Activated T-cell treated with anti-CD3 and anti-CD28 coated beads, Interleukin-2, amount 50 U/mL, for 72 hours (primary cell): ENCODE data around the gene CMIP. TPM values are rescaled to one million over a fixed set of nuclear protein-coding genes. Genes with fewer than 3 reads are reported as not detected.

Experiments
- ATAC-seq, 2 donors: fragments of 150-1000 bp; cut with Tn5 transposase; replicated peaks in 1 of 2; 2 replicates each; pipeline ENCODE4 v1.10.0; 2021; ENCODE audit warnings: moderate library complexity in 2 of 2, mild to moderate bottlenecking in 1 of 2
- DNase-seq, 2 donors: peaks; one replicate each; pipeline ENCODE4 v3.0.0; 2021 to 2022; ENCODE audit warnings: mixed read lengths in 1 of 2
- H3K27ac Mint-ChIP-seq: one replicate; pipeline ENCODE4 v1.8.0; 2022; ENCODE audit warnings: mild to moderate bottlenecking, moderate library complexity, mixed read lengths
- H3K27me3 Mint-ChIP-seq: one replicate; pipeline ENCODE4 v1.8.0; 2022; ENCODE audit warnings: low read depth, mixed read lengths
- H3K36me3 Mint-ChIP-seq, 2 donors: one replicate each; pipeline ENCODE4 v1.8.0; 2022; ENCODE audit warnings: mixed read lengths in 2 of 2, mild to moderate bottlenecking in 1 of 2; ENCODE audit not compliant: insufficient read depth in 2 of 2
- H3K4me1 Mint-ChIP-seq: one replicate; pipeline ENCODE4 v1.8.0; 2022; ENCODE audit warnings: low read depth, mixed read lengths
- H3K4me3 Mint-ChIP-seq, 2 donors: one replicate each; pipeline ENCODE4 v1.8.0; 2022; ENCODE audit warnings: mild to moderate bottlenecking in 2 of 2, mixed read lengths in 2 of 2, moderate library complexity in 2 of 2
- H3K9me3 Mint-ChIP-seq, 2 donors: one replicate each; pipeline ENCODE4 v1.8.0; 2022; ENCODE audit warnings: mixed read lengths in 2 of 2
- total RNA-seq, 2 donors: library from RNA; stranded (reverse); gene quantifications; one replicate each; pipeline ENCODE4 v1.2.3, GENCODE V29; 2022

Gene CMIP
- total RNA-seq, 2 donors from 2014 or later, result 53.1 to 59.0 TPM

- ATAC-seq, result no peak
- no peaks in the 10 kb centered on the region for H3K36me3 Mint-ChIP-seq
- H3K4me3 Mint-ChIP-seq, result no peak overlapping the region
- no peak for DNase-seq
- H3K27ac Mint-ChIP-seq, result no peak overlapping the region
- no peaks in the 10 kb centered on the region for H3K27me3 Mint-ChIP-seq
- H3K4me1 Mint-ChIP-seq, result peaks cover 5% of the 10 kb centered on the region
- H3K9me3 Mint-ChIP-seq, result no peaks in the 10 kb centered on the region
Measured at GRCh38 chr16:81610144-81610842, 165.7 kb downstream of the CMIP start.

GRCh38 chr16:81610936-81611335 is 166.3 kb downstream of the CMIP start:
- Mint-ChIP-seq H3K27ac (no peak overlapping the region), H3K27me3 (no peaks in the 10 kb centered on the region), H3K4me3 (no peak overlapping the region), H3K36me3 (no peaks in the 10 kb centered on the region), H3K4me1 (peaks cover 5% of the 10 kb centered on the region), H3K9me3 (no peaks in the 10 kb centered on the region)
- ATAC-seq (no peak), DNase-seq (no peak)

- Mint-ChIP-seq H3K27ac (no peak overlapping the region), H3K4me3 (no peak overlapping the region), H3K27me3 (no peaks in the 10 kb centered on the region), H3K4me1 (peaks cover 2% of the 10 kb centered on the region), H3K9me3 (no peaks in the 10 kb centered on the region), H3K36me3 (peaks cover 0 to under 1% of the 10 kb centered on the region in 2 donors)
- DNase-seq (no peak), ATAC-seq (no peak)
Measured at GRCh38 chr16:81611721-81612120, 167.1 kb downstream of the CMIP start.

GRCh38 chr16:81612351-81613163 is 167.9 kb downstream of the CMIP start:
- Mint-ChIP-seq H3K9me3 (no peaks in the 10 kb centered on the region), H3K27ac (no peak overlapping the region), H3K4me1 (no peaks in the 10 kb centered on the region), H3K4me3 (no peak overlapping the region), H3K27me3 (no peaks in the 10 kb centered on the region), H3K36me3 (peaks cover 0 to 3% of the 10 kb centered on the region in 2 donors)
- DNase-seq, result no peak
- ATAC-seq, result no peak

GRCh38 chr16:81614171-81614570 is 169.6 kb downstream of the CMIP start:
- Mint-ChIP-seq H3K9me3 (no peaks in the 10 kb centered on the region), H3K27me3 (no peaks in the 10 kb centered on the region), H3K27ac (no peak overlapping the region), H3K4me1 (no peaks in the 10 kb centered on the region), H3K4me3 (no peak overlapping the region), H3K36me3 (peaks cover 0 to 3% of the 10 kb centered on the region in 2 donors)
- no peak for ATAC-seq
- DNase-seq, result no peak

GRCh38 chr16:81614654-81615359 is 170.2 kb downstream of the CMIP start:
- ATAC-seq (no peak), DNase-seq (no peak)
- Mint-ChIP-seq H3K9me3 (no peaks in the 10 kb centered on the region), H3K4me1 (no peaks in the 10 kb centered on the region), H3K27ac (no peak overlapping the region), H3K36me3 (peaks cover 0 to 3% of the 10 kb centered on the region in 2 donors), H3K4me3 (no peak overlapping the region), H3K27me3 (no peaks in the 10 kb centered on the region)

- H3K27me3 Mint-ChIP-seq, result no peaks in the 10 kb centered on the region
- H3K9me3 Mint-ChIP-seq, result no peaks in the 10 kb centered on the region
- H3K27ac Mint-ChIP-seq, result no peak overlapping the region
- no peak overlapping the region for H3K4me3 Mint-ChIP-seq
- no peaks in the 10 kb centered on the region for H3K4me1 Mint-ChIP-seq
- no peak for ATAC-seq
- H3K36me3 Mint-ChIP-seq, result peaks cover 0 to 3% of the 10 kb centered on the region in 2 donors
- no peak for DNase-seq
Measured at GRCh38 chr16:81615411-81615810, 170.8 kb downstream of the CMIP start.

GRCh38 chr16:81615833-81616232 is 171.2 kb downstream of the CMIP start:
- Mint-ChIP-seq H3K4me1 (no peaks in the 10 kb centered on the region), H3K27ac (no peak overlapping the region), H3K36me3 (peaks cover 0 to 3% of the 10 kb centered on the region in 2 donors), H3K9me3 (no peaks in the 10 kb centered on the region), H3K4me3 (peak overlapping the region in 1 of 2 donors; percentile 83), H3K27me3 (no peaks in the 10 kb centered on the region)
- DNase-seq (no peak), ATAC-seq (no peak)

GRCh38 chr16:81616321-81617020 is 171.9 kb downstream of the CMIP start:
- H3K27ac Mint-ChIP-seq, result peak overlapping the region; percentile 93
- ATAC-seq (peak; percentile 97), DNase-seq (peak; percentile 85 to 87)
- H3K9me3 Mint-ChIP-seq, result no peaks in the 10 kb centered on the region
- H3K4me3 Mint-ChIP-seq, result peak overlapping the region; percentile 80 to 83
- H3K27me3 Mint-ChIP-seq, result no peaks in the 10 kb centered on the region
- no peaks in the 10 kb centered on the region for H3K4me1 Mint-ChIP-seq
- H3K36me3 Mint-ChIP-seq, result peaks cover 0 to 5% of the 10 kb centered on the region in 2 donors

GRCh38 chr16:81617021-81617346 is 172.4 kb downstream of the CMIP start:
- Mint-ChIP-seq H3K4me1 (no peaks in the 10 kb centered on the region), H3K4me3 (peak overlapping the region; percentile 80 to 83), H3K27ac (peak overlapping the region; percentile 93), H3K9me3 (no peaks in the 10 kb centered on the region), H3K27me3 (no peaks in the 10 kb centered on the region), H3K36me3 (peaks cover 0 to 5% of the 10 kb centered on the region in 2 donors)
- no peak for DNase-seq
- no peak for ATAC-seq

GRCh38 chr16:81618187-81618586 is 173.6 kb downstream of the CMIP start:
- Mint-ChIP-seq H3K4me3 (no peak overlapping the region), H3K36me3 (peaks cover 0 to 5% of the 10 kb centered on the region in 2 donors), H3K27ac (no peak overlapping the region), H3K27me3 (no peaks in the 10 kb centered on the region), H3K4me1 (no peaks in the 10 kb centered on the region), H3K9me3 (no peaks in the 10 kb centered on the region)
- DNase-seq (no peak), ATAC-seq (no peak)

GRCh38 chr16:81618661-81619060 is 174.1 kb downstream of the CMIP start:
- no peaks in the 10 kb centered on the region for H3K4me1 Mint-ChIP-seq
- no peaks in the 10 kb centered on the region for H3K9me3 Mint-ChIP-seq
- peaks cover 0 to 5% of the 10 kb centered on the region in 2 donors for H3K36me3 Mint-ChIP-seq
- ATAC-seq (no peak), DNase-seq (no peak)
- H3K27ac Mint-ChIP-seq, result no peak overlapping the region
- no peaks in the 10 kb centered on the region for H3K27me3 Mint-ChIP-seq
- H3K4me3 Mint-ChIP-seq, result no peak overlapping the region

- Mint-ChIP-seq H3K27ac (no peak overlapping the region), H3K4me3 (no peak overlapping the region), H3K27me3 (no peaks in the 10 kb centered on the region), H3K9me3 (no peaks in the 10 kb centered on the region), H3K36me3 (peaks cover 0 to 5% of the 10 kb centered on the region in 2 donors), H3K4me1 (no peaks in the 10 kb centered on the region)
- ATAC-seq (no peak), DNase-seq (no peak)
Measured at GRCh38 chr16:81620029-81620428, 175.4 kb downstream of the CMIP start.
